Activated CD8-positive, alpha-beta T cell treated with anti-CD3 and anti-CD28 coated beads for 36 hours (primary cell): ENCODE results near the gene GPRIN3. TPM values are rescaled to one million over a fixed set of nuclear protein-coding genes. Genes with fewer than 3 reads are reported as not detected.

Source experiments
- ATAC-seq: fragments of 200-7000 bp; cut with Tn5 transposase; one replicate; pipeline ENCODE4 v1.10.0; 2021; ENCODE audit warnings: mild to moderate bottlenecking, moderate library complexity
- CTCF ChIA-PET: fragments of 350-600 bp; sonication (Branson Sonifier 250); formaldehyde crosslinking; loops from one replicate; lab custom pipeline; 2021; ENCODE audit warnings: antibody characterized with exemption; lab: Charles Lee
- POLR2A ChIA-PET: fragments of 350-600 bp; sonication (Branson Sonifier 250); formaldehyde crosslinking; loops from one replicate; lab custom pipeline; 2021; ENCODE audit warnings: antibody characterized with exemption; lab: Charles Lee
- DNase-seq: peaks from one replicate; pipeline ENCODE4 v3.0.0-alpha.2; 2020
- H3K27ac Mint-ChIP-seq: one replicate; pipeline ENCODE4 v1.8.0; 2021; ENCODE audit warnings: mild to moderate bottlenecking, mixed read lengths
- H3K27me3 Mint-ChIP-seq: one replicate; pipeline ENCODE4 v1.8.0; 2021; ENCODE audit warnings: mixed read lengths
- H3K36me3 Mint-ChIP-seq: one replicate; pipeline ENCODE4 v1.8.0; 2021; ENCODE audit warnings: low read depth, mixed read lengths
- H3K4me1 Mint-ChIP-seq: one replicate; pipeline ENCODE4 v1.8.0; 2021; ENCODE audit warnings: low read depth, mixed read lengths
- H3K4me3 Mint-ChIP-seq: one replicate; pipeline ENCODE4 v1.8.0; 2021; ENCODE audit warnings: mild to moderate bottlenecking, moderate library complexity, mixed read lengths
- H3K9me3 Mint-ChIP-seq: one replicate; pipeline ENCODE4 v1.8.0; 2021; ENCODE audit warnings: mixed read lengths
- intact Hi-C: fragments of 100-400 bp; cut with micrococcal nuclease; formaldehyde crosslinking; loops from one replicate; pipeline ENCODE4 v1.10.0; 2022
- total RNA-seq, 2 experiments: library from RNA; stranded (reverse); gene quantifications; one replicate each; pipeline ENCODE4 v1.2.3, GENCODE V29; 2021
- TF ChIP-seq, protein P1 (sequence below): fragments of 200-600 bp; IDR thresholded peaks from one replicate; pipeline ENCODE4 v1.8.0; 2022; ENCODE audit warnings: antibody characterized with exemption, mild to moderate bottlenecking

GPRIN3 gene
- total RNA-seq, 2 experiments from 2014 or later = 10.6 to 11.8 TPM

DNA sequence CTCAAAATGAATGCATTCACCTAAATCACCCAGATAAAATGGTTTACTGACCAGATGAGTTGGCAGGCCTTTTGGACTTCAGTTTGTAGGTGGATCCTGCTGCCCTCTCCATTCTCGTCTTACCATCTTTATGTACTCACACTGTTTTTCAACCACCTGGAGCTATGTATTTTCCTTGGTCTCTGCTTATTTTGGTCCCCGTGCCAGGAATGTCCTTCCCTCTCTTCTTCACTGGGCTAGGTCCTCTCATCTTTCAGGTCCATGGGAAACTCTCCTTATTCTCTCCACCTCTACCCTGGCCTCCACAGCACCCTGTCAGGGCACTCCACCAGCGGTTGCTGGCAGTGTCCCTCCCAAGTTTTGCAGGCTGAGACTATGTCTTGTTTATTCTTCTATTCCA lies 2.6 kb downstream of the GPRIN3 start:
- Mint-ChIP-seq H3K4me3 (peak overlapping the region; percentile 87), H3K27me3 (no peaks in the 10 kb centered on the region), H3K36me3 (peaks cover 9% of the 10 kb centered on the region), H3K4me1 (peaks cover 70% of the 10 kb centered on the region), H3K27ac (peak overlapping the region; percentile 68), H3K9me3 (no peaks in the 10 kb centered on the region)
- no peak for ATAC-seq
- CTCF ChIA-PET = interaction anchor here (0.8 to 1.5 kb wide), 3 partner anchors 12 to 50 kb away, joined by 3 read pairs; no protein-coding TSS in a partner anchor
- intact Hi-C loops = loop anchor here (5.0 kb wide), 1 partner anchor 78 kb away; no protein-coding TSS in a partner anchor
- DNase-seq = no peak
- POLR2A ChIA-PET = interaction anchor here (0.7 to 2.9 kb wide), 2 partner anchors 11 to 37 kb away, joined by 3 to 15 read pairs; no protein-coding TSS in a partner anchor
- TF ChIP-seq, protein P1, sequence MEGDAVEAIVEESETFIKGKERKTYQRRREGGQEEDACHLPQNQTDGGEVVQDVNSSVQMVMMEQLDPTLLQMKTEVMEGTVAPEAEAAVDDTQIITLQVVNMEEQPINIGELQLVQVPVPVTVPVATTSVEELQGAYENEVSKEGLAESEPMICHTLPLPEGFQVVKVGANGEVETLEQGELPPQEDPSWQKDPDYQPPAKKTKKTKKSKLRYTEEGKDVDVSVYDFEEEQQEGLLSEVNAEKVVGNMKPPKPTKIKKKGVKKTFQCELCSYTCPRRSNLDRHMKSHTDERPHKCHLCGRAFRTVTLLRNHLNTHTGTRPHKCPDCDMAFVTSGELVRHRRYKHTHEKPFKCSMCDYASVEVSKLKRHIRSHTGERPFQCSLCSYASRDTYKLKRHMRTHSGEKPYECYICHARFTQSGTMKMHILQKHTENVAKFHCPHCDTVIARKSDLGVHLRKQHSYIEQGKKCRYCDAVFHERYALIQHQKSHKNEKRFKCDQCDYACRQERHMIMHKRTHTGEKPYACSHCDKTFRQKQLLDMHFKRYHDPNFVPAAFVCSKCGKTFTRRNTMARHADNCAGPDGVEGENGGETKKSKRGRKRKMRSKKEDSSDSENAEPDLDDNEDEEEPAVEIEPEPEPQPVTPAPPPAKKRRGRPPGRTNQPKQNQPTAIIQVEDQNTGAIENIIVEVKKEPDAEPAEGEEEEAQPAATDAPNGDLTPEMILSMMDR = no peak

DNA sequence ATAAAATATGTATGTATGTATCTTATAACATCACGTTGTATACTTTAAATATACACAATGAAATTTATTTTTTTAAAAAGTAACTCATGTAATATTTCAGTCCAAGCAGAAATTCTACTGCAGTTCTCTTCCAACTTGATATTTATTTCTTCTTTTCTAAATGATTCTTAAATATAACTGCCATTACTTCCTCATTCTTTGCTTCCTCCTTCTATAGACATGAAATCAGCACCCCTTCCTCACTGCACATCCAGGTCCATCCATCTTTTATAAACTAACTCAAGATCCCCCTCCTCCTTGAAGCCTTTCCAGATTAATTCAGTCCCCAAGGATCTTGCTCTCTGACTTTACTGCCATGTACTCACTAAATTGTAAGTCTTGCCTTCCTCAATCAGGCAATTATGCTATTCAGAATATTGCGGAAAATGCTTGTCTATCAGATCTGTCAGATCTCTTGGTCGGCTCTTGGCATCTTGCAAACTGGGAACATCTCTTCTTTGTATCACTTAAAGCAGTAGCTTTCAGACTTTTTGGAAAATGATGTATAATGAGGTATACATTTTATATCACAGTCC lies 3.7 kb downstream of the GPRIN3 start:
- Mint-ChIP-seq H3K27me3 (no peaks in the 10 kb centered on the region), H3K4me1 (peaks cover 71% of the 10 kb centered on the region), H3K4me3 (peak overlapping the region; percentile 68), H3K9me3 (no peaks in the 10 kb centered on the region), H3K27ac (peak overlapping the region; percentile 86), H3K36me3 (peaks cover 11% of the 10 kb centered on the region)
- CTCF ChIA-PET = interaction anchor here (0.6 kb wide), 1 partner anchor 9 kb away, joined by 3 read pairs; no protein-coding TSS in a partner anchor
- TF ChIP-seq, protein P1 = no peak
- intact Hi-C loops = no loop called here
- ATAC-seq = no peak
- POLR2A ChIA-PET = interaction anchor here (2.9 kb wide), 1 partner anchor 9 kb away, joined by 15 read pairs; no protein-coding TSS in a partner anchor
- no peak for DNase-seq

DNA sequence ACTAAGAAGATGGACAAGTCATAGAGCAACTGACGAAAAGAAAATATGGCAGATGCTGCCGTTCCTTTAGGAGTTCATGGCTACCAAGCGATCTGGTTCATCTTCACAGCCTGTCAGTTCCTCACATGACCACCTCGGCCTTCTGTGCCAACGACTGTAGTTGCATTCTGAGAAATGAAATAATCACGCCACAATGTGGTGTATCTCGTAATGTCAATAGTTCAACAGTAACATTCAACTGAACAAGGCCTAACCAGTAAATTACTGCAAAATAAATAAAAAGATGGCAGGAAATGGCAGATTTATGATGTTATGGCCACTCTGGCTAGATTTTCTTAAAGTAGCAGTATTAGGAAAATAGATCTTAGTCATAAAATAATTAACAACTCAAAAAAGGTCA lies 4.4 kb downstream of the GPRIN3 start:
- ChIA-PET POLR2A (interaction anchor here (1.1 to 1.3 kb wide), 2 partner anchors 9 to 43 kb away, joined by 3 read pairs; no protein-coding TSS in a partner anchor), CTCF (interaction anchor here (0.6 kb wide), 1 partner anchor 8 kb away, joined by 3 read pairs; no protein-coding TSS in a partner anchor)
- Mint-ChIP-seq H3K27ac (peak overlapping the region; percentile 93), H3K36me3 (peaks cover 11% of the 10 kb centered on the region), H3K9me3 (no peaks in the 10 kb centered on the region), H3K4me1 (peaks cover 68% of the 10 kb centered on the region), H3K4me3 (peak overlapping the region; percentile 72), H3K27me3 (no peaks in the 10 kb centered on the region)
- ATAC-seq = peak; percentile 38
- intact Hi-C loops = no loop called here
- TF ChIP-seq, protein P1 = no peak
- peak; percentile 72 for DNase-seq

DNA sequence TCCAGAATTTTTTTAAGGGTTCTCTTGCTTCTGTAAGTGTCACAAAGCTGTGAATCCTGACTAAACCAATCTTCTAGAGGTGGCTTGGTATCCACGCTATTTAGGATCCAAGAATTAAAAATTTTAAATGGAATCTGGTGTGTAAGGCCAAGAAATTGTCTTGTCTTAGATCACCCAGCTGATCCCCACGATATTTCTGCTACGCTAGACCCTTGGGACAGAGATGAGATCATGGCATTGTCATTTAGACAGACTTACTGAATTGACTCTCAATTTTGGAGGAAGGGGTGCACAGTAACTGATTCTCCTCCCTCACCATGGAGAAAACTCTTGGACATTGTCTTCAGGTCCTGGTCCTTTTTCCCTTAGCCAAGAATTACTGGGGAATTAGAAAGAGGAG lies 5.7 kb downstream of the GPRIN3 start:
- Mint-ChIP-seq H3K27ac (peak overlapping the region; percentile 93), H3K4me3 (peak overlapping the region; percentile 38), H3K36me3 (peaks cover 12% of the 10 kb centered on the region), H3K27me3 (no peaks in the 10 kb centered on the region), H3K9me3 (no peaks in the 10 kb centered on the region), H3K4me1 (peaks cover 79% of the 10 kb centered on the region)
- TF ChIP-seq, protein P1 = no peak
- ChIA-PET CTCF (interaction anchor here (0.8 to 3.8 kb wide), 4 partner anchors 8 to 76 kb away, joined by 3 to 19 read pairs (median 13); no protein-coding TSS in a partner anchor), POLR2A (interaction anchor here (1.0 to 1.3 kb wide), 2 partner anchors 12 to 42 kb away, joined by 3 to 4 read pairs; no protein-coding TSS in a partner anchor)
- intact Hi-C loops = no loop called here
- ATAC-seq (no peak), DNase-seq (no peak)

DNA sequence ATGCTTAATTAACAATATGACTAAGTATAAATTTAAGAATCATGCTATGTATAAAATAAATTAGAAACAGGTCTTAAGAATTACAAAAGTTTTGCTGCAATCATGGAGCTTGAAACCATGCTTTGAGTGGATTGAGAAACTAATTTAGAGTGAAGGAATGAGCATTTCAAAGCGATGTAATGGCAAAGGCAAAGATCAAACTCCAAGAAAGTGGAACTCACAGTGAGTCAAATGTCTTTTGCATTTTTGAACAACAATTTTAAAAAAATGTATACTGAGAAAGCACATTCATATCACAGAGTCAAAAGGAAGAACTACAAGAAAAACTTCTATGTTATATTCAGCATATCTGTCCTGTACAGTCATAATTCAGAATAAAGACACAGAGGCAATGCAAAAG lies 6.6 kb downstream of the GPRIN3 start:
- DNase-seq (no peak), ATAC-seq (no peak)
- Mint-ChIP-seq H3K4me3 (peak overlapping the region; percentile 38), H3K27me3 (no peaks in the 10 kb centered on the region), H3K4me1 (peaks cover 81% of the 10 kb centered on the region), H3K27ac (peak overlapping the region; percentile 93), H3K36me3 (peaks cover 13% of the 10 kb centered on the region), H3K9me3 (no peaks in the 10 kb centered on the region)
- CTCF ChIA-PET = interaction anchor here (1.0 to 3.8 kb wide), 6 partner anchors 11 to 138 kb away, joined by 3 to 19 read pairs (median 8); no protein-coding TSS in a partner anchor
- TF ChIP-seq, protein P1 = no peak
- POLR2A ChIA-PET = interaction anchor here (1.4 to 2.4 kb wide), 3 partner anchors 11 to 46 kb away, joined by 3 to 19 read pairs (median 3); no protein-coding TSS in a partner anchor
- intact Hi-C loops = no loop called here
